ENCODE measurements around the gene JHY.

DNA sequence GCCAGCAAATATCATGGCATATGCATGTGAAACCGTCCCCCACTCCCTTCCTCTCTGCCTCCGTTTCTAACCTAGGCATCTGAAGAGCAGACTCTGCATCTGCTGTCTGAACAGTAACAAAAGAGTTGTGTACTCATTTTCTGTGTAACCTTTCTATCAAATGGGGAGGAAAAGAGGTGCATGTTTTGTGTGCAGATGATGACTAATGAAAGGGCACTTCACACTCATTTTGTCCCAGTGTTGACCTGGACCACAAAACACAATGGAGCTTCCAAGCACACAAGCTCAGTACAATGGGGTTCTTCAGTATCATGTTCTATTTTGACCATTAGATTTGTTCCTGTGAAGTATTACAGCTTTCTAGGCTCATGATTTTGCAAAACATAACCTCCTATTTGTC is 13.0 kb downstream of the JHY start:
- TF ChIP-seq, protein P1, sequence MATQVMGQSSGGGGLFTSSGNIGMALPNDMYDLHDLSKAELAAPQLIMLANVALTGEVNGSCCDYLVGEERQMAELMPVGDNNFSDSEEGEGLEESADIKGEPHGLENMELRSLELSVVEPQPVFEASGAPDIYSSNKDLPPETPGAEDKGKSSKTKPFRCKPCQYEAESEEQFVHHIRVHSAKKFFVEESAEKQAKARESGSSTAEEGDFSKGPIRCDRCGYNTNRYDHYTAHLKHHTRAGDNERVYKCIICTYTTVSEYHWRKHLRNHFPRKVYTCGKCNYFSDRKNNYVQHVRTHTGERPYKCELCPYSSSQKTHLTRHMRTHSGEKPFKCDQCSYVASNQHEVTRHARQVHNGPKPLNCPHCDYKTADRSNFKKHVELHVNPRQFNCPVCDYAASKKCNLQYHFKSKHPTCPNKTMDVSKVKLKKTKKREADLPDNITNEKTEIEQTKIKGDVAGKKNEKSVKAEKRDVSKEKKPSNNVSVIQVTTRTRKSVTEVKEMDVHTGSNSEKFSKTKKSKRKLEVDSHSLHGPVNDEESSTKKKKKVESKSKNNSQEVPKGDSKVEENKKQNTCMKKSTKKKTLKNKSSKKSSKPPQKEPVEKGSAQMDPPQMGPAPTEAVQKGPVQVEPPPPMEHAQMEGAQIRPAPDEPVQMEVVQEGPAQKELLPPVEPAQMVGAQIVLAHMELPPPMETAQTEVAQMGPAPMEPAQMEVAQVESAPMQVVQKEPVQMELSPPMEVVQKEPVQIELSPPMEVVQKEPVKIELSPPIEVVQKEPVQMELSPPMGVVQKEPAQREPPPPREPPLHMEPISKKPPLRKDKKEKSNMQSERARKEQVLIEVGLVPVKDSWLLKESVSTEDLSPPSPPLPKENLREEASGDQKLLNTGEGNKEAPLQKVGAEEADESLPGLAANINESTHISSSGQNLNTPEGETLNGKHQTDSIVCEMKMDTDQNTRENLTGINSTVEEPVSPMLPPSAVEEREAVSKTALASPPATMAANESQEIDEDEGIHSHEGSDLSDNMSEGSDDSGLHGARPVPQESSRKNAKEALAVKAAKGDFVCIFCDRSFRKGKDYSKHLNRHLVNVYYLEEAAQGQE (IDR thresholded peaks at IDR 0.05; ENCODE audit: low read depth) = no peak
- TF ChIP-seq EP300 (IDR thresholded peaks at IDR 0.05; ENCODE audit: borderline replicate concordance) = no peak
- TF ChIP-seq, protein P2, sequence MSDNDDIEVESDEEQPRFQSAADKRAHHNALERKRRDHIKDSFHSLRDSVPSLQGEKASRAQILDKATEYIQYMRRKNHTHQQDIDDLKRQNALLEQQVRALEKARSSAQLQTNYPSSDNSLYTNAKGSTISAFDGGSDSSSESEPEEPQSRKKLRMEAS (IDR thresholded peaks at IDR 0.05) = no peak
- TF ChIP-seq TCF12 (IDR thresholded peaks at IDR 0.05; ENCODE audit: low read depth) = no peak
- TF ChIP-seq, protein P3, sequence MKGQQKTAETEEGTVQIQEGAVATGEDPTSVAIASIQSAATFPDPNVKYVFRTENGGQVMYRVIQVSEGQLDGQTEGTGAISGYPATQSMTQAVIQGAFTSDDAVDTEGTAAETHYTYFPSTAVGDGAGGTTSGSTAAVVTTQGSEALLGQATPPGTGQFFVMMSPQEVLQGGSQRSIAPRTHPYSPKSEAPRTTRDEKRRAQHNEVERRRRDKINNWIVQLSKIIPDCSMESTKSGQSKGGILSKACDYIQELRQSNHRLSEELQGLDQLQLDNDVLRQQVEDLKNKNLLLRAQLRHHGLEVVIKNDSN (IDR thresholded peaks at IDR 0.05) = no peak
- TF ChIP-seq YY1 (IDR thresholded peaks at IDR 0.05; ENCODE audit: low read depth) = no peak
- TF ChIP-seq CEBPB (IDR thresholded peaks at IDR 0.05) = no peak
- TF ChIP-seq RAD21 (IDR thresholded peaks at IDR 0.05; ENCODE audit: low read depth) = no peak

All from Ishikawa (cell line).